GM12892 (cell line): ENCODE results near the gene IQCK.

ENCODE experiments used
- POLR2A ChIP-seq: IDR thresholded peaks from 2 replicates; pipeline ENCODE4 v1.6.1; 2011; ENCODE audit warnings: low read depth, low read length, control low read depth
- POLR2AphosphoS5 ChIP-seq: IDR thresholded peaks from 2 replicates; pipeline ENCODE4 v1.6.1; 2011; ENCODE audit warnings: low read depth, low read length, control low read depth
- TAF1 ChIP-seq: IDR thresholded peaks from 2 replicates; pipeline ENCODE4 v1.6.1; 2011; ENCODE audit warnings: low read depth, mild to moderate bottlenecking, control low read depth, low read length, borderline replicate concordance

DNA sequence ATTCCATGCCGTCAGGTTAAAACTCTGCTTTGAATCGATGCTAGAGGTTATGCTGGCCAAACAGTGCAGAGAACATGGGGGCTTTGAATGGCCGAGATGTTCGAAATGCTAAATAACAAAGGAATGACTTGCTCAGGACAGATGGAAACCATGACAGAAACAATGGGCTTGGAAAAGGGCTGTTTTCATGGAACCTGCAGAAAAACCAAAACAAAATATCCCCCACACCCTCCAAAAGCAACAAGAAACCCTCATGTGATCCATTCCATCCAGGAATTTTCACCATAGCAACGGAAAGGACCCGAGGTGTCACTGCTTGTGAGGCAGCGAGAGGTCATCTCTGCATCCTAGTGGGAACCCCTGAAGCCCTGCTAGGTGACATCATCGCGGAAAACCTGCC is 141.1 kb downstream of the IQCK start:
- no peak for TF ChIP-seq POLR2A
- no peak for TF ChIP-seq TAF1
- no peak for TF ChIP-seq POLR2AphosphoS5
